HG03135 (cell line): ENCODE results near the gene POMGNT2.

Experiments used
- ATAC-seq: cut with Tn5 transposase; IDR thresholded peaks from one replicate; pipeline ENCODE4 v1.9.1; 2021; ENCODE audit warnings: mild to moderate bottlenecking, moderate library complexity; ENCODE audit not compliant: unreplicated experiment

Gene POMGNT2

DNA sequence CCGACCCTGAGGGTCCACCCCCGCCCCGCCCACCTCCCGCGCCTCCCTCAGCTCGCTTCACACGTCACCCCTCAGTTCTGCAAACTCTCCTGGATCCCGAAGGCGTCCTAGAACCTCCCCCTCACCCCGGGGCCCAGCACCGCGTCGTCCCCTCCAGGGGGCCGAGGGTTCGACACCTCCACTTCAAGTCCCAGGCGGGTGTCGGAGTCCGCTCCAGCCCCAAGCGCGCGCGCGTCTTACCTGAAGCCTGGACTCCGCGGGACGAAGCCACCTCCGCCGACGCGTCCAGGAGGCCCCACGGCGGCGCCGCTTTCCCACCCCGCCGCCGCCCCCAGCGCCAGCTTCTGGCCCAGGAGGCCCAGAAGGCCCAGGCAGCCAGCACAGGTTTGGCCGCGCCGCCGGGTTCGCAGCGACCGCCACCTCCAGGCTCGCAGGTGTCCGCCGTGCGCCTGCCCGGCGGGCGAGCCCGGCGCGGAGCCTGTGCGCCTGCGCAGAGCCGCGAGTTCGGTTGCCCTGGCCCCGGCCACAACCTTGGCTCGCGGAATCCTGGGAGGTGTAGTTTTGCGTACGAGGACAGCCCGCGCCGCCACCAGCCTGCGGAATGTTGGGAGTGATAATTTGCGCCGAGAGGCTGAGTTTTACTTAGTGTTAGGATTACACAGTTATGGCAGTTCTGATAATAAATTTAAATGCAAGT is at the start of gene POMGNT2:
TSS of gene POMGNT2 (minus strand) at position 484 of the 697 bp plus-strand sequence. CDS start 24,648 bp downstream, outside the sequence.
- ATAC-seq, result peak; percentile 87

DNA sequence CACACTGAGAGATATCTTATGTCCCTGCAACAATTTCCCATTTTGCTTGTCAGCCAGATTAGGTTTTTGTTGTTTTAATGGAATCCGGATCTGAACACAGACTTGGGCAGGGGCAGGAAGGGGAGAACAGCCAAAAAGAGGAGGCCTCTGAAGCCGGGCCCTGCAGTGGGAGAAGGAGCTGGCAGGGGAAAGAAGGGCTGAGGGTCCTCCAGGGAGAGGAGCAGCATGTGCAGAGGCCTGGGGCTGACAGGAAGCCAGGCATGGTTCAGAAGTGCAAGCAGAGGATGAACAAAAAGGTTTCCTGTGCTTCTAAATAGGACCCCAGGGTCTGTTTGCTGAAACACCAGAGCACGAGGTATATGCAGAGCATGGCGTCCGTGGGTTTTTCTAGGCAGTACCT is 49.1 kb upstream of the POMGNT2 start:
- no peak for ATAC-seq

GRCh38 chr3:43153216-43154083 is 47.6 kb upstream of the POMGNT2 start:
- ATAC-seq, result no peak

DNA sequence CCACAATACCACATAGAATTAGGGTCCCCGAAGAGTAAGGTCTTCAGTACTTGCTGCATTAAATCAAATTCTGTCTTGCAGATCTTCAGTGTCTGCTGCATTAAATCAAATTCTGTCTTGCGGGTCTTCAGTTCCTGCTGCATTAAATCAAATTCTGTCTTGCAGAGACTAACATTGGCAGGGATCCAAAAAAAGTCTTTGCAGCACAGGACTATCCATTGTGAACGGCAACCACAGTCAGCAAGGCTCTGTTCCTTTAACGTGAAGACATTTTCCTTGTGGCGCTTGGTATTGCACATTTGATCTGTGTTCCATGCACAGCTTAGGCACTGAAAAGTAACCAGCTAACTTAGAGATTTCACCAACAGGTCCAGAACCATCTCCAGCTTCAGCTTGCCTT is 46.8 kb upstream of the POMGNT2 start:
- ATAC-seq, result no peak

DNA sequence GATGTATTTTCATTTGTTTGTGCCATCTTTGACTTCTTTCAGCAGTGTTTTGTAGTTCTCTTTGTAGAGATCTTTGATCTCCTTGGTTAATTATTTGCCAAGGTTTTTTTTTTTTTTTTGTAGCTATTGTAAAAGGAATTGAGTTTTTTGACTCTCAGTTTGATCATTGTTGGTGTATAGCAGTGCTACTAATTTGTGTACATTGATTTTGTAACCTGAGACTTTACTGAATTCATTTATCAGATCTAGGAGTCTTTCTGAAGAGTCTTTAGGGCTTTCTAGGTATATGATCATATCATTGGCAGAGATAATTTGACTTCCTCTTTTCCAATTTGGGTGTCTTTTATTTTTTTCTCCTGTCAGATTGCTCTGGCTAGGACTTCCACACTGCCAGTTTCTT is 42.2 kb upstream of the POMGNT2 start:
- no peak for ATAC-seq

GRCh38 chr3:43146599-43146998 is 40.7 kb upstream of the POMGNT2 start:
- ATAC-seq, result no peak

DNA sequence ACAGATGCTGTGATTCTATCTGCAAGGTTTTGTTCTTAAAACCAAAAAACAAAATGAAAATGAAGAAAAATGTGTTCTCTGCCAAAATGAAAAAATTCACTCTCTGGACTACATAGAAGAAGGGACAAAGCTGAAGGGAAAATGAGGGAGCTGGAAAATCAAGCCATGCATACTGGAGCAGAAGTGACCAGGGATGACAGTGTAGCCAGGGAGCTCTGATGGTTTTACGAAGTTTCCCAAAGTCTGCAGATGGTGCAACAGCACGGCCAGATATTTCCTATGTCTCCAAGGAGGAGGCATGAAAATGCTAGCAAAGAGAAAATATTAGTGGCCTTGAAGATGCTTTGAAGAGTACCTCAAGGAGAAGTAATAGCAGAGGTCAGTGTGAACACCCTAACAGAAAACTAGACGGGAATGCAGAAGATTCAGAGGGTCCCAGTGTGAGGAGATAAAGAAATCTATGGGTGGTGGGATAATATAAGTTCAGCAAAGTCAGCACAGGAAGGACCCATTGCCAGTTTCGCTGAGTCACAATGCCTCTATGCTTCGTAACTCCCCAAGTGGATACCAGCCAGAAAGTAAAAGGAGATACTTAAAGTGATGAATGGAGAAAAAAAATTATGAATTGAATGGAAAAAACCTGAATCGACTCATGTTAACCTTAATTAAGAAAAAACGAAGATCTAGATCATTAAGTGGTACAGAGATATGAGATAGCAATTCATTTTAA is 39.0 kb upstream of the POMGNT2 start:
- ATAC-seq, result no peak

- no peak for ATAC-seq
These were observed 36.6 kb upstream of the POMGNT2 start for GRCh38 chr3:43142472-43142871.

DNA sequence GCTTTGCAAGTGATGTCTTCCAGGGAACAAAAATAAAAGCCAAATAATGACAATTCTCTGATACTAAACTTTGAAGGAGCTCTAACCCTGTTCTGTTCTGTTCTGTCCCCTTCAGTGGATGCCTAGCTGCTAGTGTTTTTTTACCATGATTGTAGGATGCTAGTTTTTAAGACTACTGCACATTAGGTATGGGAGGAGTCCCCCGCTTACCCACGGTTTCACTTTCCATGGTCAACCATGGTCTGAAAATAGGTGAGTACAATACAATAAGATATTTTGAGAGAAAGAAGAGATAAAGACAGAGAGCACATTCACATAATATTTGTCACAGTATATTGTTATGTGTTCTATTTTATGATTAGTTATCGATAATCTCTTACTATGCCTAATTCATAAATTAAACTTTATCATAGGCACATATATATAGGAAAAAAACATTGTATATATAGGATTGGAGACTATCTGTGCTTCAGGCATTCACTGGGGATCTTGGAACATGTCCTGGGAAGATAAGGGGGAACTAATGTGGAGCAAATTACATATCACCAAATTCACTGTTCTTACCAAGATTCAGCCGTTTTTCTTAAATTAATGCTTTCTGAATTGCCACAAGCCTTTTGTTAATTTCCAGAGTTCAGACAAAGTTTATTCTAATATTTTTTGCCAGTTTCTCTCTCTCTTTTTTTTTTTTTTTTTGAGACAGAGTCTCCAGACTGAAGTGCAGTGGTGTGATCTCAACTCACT is 32.8 kb upstream of the POMGNT2 start:
- no peak for ATAC-seq

- ATAC-seq, result no peak
These were observed 27.2 kb upstream of the POMGNT2 start for GRCh38 chr3:43132870-43133636.

DNA sequence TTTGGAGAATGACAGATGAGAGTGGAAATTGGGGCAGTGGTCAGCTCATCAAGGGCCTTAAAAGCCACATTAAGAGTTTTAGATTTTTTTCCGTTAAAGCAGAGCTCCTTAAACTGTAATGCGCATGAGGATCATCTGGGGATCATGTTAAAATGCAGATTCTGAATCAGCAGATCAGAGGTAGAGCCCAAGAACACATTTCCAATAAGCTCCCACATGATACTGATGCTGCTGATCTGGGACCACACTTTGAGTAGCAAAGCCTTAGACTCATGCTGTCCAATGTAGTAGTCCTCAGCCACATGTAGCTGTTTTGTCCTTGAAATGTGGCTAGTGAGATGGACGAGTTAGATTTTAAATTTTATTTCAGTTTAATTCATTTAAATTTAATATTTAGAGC is 26.3 kb upstream of the POMGNT2 start:
- no peak for ATAC-seq

DNA sequence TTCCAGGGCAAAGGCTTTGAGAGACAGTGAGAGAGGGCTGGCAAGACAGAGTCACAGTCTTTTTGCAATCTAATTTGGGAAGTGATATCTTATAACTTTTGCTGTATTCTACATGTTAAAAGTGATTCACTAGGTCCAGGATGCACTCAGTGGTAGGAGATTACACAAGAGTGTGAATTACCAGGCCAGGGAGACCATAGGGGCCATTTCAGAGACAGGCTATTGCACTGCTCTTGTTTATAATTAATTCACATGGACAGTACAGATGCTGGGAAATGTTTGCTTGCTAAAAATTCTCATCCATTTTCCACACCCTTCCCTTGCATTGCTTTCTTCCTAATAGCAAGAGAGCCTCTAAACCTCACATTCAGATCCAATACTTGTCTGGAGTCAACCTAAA is 22.6 kb upstream of the POMGNT2 start:
- no peak for ATAC-seq

DNA sequence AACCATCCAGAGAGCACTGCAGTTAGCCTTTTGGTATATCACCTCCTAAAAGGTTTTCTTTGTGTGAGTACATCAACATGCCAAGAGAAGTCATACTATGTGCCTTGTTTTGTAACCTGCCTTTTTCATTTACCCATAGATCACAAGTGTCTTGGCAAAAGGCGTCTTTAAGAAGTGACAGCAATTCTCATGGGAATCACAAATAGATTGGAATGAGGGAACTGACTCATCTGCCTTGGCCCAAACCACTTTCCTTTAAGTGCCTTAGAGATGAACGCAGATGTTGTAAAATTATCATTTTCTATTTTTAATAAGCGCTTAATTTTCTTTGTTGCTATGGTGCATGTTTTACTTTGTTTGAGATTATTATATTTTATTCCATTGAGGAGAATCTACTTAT is 20.7 kb upstream of the POMGNT2 start:
- no peak for ATAC-seq

GRCh38 chr3:43123895-43124294 is 18.0 kb upstream of the POMGNT2 start:
- no peak for ATAC-seq

DNA sequence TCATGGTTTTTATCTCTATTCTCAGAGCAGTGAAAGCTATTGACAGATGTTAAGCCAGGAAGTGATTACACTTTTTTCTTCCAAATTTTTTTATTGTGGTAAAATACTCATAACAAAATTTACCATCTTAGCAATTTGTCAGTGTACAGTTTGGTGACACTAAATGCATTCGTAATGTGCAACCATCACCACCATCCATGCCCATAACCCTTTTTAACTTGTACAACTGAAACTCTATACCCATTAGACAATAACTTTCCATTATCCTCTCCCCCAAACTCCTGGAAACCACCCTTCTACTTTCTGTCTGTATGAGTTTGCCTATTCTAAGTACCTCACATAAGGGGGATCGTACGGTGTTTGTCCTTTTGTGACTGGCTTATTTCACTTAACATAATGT is 15.1 kb upstream of the POMGNT2 start:
- ATAC-seq, result no peak

- ATAC-seq, result no peak
These were observed 11.4 kb upstream of the POMGNT2 start for GRCh38 chr3:43117257-43117656.

DNA sequence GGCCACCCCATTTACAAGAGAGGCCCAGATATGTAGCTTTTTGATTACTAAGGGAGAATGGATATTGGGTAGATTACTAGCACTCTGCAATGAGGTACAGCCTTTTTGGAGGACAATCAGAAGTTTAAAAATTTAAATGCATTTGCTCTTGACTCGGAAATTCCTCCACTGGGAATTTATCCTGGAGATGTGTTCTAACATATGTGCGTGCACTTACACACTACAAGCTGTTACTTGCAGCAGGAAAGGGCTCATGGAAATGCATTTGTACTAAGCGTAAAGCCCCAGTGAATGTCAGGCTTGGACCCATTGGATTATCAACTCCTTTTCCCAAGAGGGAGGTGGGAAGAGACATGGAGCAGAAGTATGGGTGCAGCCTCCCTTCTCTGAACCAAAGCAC is 7.8 kb upstream of the POMGNT2 start:
- no peak for ATAC-seq

- ATAC-seq, result no peak
These were observed 382 bp upstream of the POMGNT2 start for GRCh38 chr3:43106293-43106628.

DNA sequence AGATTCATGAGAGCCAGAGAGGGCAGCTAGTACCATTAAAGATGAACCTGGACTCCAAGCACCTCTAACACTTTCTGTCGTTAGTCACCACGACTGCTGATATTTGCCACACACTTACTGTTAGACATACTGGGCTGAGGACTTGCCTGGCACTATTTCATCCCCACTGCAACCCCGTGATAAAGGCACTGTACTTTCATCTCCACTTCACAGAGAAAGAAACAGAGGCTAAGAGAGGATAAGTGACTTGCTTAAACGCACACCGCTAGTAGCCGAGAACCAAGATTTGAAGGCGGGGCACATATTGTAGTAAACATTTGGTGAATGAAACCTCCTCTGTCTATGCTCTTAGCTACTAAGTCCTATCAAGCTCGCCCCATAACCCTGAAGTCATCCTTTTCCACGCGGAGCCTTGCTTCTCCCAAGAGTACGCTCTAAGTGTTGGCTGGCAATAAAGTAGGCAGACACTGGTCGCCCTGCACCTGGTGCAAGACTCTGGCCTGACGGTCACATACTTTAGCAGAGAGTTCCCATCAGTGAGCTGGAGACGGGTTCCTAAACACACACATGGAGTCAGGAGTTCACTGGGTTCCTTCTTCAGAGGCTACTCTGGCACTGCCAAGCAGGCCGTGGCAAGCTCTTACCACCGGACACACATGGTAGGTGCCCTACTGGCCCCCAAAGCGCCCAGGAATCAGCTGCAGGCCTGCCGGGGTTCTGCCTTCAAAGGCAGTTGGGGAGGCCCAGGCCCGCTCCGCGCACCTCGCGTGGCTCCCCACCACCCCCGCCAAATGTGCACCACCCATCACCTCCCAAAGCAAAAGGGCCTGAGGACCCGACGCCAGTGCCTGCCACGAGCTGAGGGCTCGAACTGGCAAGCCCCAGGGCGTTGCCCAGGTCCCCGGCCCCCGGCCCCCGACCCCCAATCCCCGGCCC is 951 bp downstream of the POMGNT2 start:
- no peak for ATAC-seq
